Transverse colon (tissue), 4 donors: Measurements from ENCODE around the gene SLC2A13.

Experiments used
- CTCF ChIP-seq, 5 experiments: fragments of 200-600 bp in 3 of 5; fragments of 450-650 bp in 2 of 5; sonication (generic) in 3 of 5; IDR thresholded peaks; 1 replicate in 2 of 5; 2 replicates in 3 of 5; pipeline ENCODE4 v1.5.1; 2016 to 2017; ENCODE audit warnings: antibody characterized with exemption in 5 of 5, inconsistent platforms in 3 of 5, mild to moderate bottlenecking in 2 of 5, moderate library complexity in 1 of 5
- EP300 ChIP-seq: sonication (generic); formaldehyde crosslinking; IDR thresholded peaks from one replicate; pipeline ENCODE4 v1.6.1; 2017; ENCODE audit warnings: antibody characterized with exemption, low read depth
- POLR2A ChIP-seq: fragments of 450-650 bp; IDR thresholded peaks from one replicate; pipeline ENCODE4 v1.6.1; 2016; ENCODE audit warnings: antibody characterized with exemption, mild to moderate bottlenecking, moderate library complexity
- POLR2AphosphoS5 ChIP-seq, 3 donors: sonication (generic); formaldehyde crosslinking; IDR thresholded peaks; one replicate each; pipeline ENCODE4 v1.6.1; 2016; ENCODE audit warnings: antibody characterized with exemption in 3 of 3

GRCh38 chr12:39986674-39987073 lies 119.2 kb downstream of the SLC2A13 start:
- TF ChIP-seq CTCF (IDR thresholded peaks at IDR 0.05) (no peak), EP300 (no peak), POLR2A (no peak), POLR2AphosphoS5 (IDR thresholded peaks at IDR 0.05) (no peak)
